GM23338 (cell line): Measurements from ENCODE around the gene ARHGAP11B.

Experiments used
- CREB1 ChIP-seq: fragments of 250-450 bp; sonication (Bioruptor Pico); IDR thresholded peaks from 2 replicates; pipeline ENCODE4 v1.5.0; 2020; ENCODE audit warnings: low read depth, mild to moderate bottlenecking, moderate library complexity
- EZH2 ChIP-seq: fragments of 200-600 bp; sonication (generic); IDR thresholded peaks from one replicate; pipeline ENCODE4 v1.8.0; 2017; ENCODE audit warnings: antibody characterized with exemption, mild to moderate bottlenecking, low read depth; ENCODE audit not compliant: unreplicated experiment
- EZH2phosphoT487 ChIP-seq: fragments of 200-600 bp; sonication (generic); IDR thresholded peaks from one replicate; pipeline ENCODE4 v1.8.1; 2018; ENCODE audit warnings: antibody characterized with exemption; ENCODE audit not compliant: unreplicated experiment
- JUNB ChIP-seq: IDR thresholded peaks from one replicate; pipeline ENCODE4 v1.6.1; 2016; ENCODE audit warnings: antibody characterized with exemption; ENCODE audit not compliant: unreplicated experiment
- POLR2AphosphoS5 ChIP-seq: IDR thresholded peaks from 2 replicates; pipeline ENCODE4 v1.6.1; 2016; ENCODE audit warnings: antibody characterized with exemption, low read depth
- REST ChIP-seq: IDR thresholded peaks from one replicate; pipeline ENCODE4 v1.6.1; 2018; ENCODE audit warnings: antibody characterized with exemption; ENCODE audit not compliant: unreplicated experiment
- TF ChIP-seq, protein P1 (sequence below), 2 experiments: fragments of 200-600 bp in 1 of 2; sonication (generic) in 1 of 2; conservative IDR thresholded peaks; 2 replicates each; pipeline versions ENCODE4 v1.5.1 to v1.6.1; 2016 to 2017; ENCODE audit warnings: antibody characterized with exemption in 2 of 2, low read depth in 2 of 2, mild to moderate bottlenecking in 2 of 2, moderate library complexity in 1 of 2
- TF ChIP-seq, protein P2 (sequence below): IDR thresholded peaks from 2 replicates; pipeline ENCODE4 v1.6.1; 2016; ENCODE audit warnings: antibody characterized with exemption
- TF ChIP-seq, protein P3 (sequence below): fragments of 250-450 bp; sonication (Bioruptor Pico); IDR thresholded peaks from 2 replicates; pipeline ENCODE4 v1.5.0; 2020; ENCODE audit warnings: mild to moderate bottlenecking, moderate library complexity

GRCh38 chr15:30650012-30650929 is 24.3 kb downstream of the ARHGAP11B start:
- TF ChIP-seq, protein P1, sequence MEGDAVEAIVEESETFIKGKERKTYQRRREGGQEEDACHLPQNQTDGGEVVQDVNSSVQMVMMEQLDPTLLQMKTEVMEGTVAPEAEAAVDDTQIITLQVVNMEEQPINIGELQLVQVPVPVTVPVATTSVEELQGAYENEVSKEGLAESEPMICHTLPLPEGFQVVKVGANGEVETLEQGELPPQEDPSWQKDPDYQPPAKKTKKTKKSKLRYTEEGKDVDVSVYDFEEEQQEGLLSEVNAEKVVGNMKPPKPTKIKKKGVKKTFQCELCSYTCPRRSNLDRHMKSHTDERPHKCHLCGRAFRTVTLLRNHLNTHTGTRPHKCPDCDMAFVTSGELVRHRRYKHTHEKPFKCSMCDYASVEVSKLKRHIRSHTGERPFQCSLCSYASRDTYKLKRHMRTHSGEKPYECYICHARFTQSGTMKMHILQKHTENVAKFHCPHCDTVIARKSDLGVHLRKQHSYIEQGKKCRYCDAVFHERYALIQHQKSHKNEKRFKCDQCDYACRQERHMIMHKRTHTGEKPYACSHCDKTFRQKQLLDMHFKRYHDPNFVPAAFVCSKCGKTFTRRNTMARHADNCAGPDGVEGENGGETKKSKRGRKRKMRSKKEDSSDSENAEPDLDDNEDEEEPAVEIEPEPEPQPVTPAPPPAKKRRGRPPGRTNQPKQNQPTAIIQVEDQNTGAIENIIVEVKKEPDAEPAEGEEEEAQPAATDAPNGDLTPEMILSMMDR (conservative IDR thresholded peaks at IDR 0.05; ENCODE audit: low read depth in 2 of 2): no peak
- TF ChIP-seq EZH2phosphoT487: no peak
- no peak for TF ChIP-seq POLR2AphosphoS5
- TF ChIP-seq EZH2: no peak
- TF ChIP-seq REST: no peak
- TF ChIP-seq JUNB: no peak
- no peak for TF ChIP-seq CREB1 (CRISPR knock-in tag)
- TF ChIP-seq, protein P2, sequence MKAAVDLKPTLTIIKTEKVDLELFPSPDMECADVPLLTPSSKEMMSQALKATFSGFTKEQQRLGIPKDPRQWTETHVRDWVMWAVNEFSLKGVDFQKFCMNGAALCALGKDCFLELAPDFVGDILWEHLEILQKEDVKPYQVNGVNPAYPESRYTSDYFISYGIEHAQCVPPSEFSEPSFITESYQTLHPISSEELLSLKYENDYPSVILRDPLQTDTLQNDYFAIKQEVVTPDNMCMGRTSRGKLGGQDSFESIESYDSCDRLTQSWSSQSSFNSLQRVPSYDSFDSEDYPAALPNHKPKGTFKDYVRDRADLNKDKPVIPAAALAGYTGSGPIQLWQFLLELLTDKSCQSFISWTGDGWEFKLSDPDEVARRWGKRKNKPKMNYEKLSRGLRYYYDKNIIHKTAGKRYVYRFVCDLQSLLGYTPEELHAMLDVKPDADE: no peak
- TF ChIP-seq, protein P3, sequence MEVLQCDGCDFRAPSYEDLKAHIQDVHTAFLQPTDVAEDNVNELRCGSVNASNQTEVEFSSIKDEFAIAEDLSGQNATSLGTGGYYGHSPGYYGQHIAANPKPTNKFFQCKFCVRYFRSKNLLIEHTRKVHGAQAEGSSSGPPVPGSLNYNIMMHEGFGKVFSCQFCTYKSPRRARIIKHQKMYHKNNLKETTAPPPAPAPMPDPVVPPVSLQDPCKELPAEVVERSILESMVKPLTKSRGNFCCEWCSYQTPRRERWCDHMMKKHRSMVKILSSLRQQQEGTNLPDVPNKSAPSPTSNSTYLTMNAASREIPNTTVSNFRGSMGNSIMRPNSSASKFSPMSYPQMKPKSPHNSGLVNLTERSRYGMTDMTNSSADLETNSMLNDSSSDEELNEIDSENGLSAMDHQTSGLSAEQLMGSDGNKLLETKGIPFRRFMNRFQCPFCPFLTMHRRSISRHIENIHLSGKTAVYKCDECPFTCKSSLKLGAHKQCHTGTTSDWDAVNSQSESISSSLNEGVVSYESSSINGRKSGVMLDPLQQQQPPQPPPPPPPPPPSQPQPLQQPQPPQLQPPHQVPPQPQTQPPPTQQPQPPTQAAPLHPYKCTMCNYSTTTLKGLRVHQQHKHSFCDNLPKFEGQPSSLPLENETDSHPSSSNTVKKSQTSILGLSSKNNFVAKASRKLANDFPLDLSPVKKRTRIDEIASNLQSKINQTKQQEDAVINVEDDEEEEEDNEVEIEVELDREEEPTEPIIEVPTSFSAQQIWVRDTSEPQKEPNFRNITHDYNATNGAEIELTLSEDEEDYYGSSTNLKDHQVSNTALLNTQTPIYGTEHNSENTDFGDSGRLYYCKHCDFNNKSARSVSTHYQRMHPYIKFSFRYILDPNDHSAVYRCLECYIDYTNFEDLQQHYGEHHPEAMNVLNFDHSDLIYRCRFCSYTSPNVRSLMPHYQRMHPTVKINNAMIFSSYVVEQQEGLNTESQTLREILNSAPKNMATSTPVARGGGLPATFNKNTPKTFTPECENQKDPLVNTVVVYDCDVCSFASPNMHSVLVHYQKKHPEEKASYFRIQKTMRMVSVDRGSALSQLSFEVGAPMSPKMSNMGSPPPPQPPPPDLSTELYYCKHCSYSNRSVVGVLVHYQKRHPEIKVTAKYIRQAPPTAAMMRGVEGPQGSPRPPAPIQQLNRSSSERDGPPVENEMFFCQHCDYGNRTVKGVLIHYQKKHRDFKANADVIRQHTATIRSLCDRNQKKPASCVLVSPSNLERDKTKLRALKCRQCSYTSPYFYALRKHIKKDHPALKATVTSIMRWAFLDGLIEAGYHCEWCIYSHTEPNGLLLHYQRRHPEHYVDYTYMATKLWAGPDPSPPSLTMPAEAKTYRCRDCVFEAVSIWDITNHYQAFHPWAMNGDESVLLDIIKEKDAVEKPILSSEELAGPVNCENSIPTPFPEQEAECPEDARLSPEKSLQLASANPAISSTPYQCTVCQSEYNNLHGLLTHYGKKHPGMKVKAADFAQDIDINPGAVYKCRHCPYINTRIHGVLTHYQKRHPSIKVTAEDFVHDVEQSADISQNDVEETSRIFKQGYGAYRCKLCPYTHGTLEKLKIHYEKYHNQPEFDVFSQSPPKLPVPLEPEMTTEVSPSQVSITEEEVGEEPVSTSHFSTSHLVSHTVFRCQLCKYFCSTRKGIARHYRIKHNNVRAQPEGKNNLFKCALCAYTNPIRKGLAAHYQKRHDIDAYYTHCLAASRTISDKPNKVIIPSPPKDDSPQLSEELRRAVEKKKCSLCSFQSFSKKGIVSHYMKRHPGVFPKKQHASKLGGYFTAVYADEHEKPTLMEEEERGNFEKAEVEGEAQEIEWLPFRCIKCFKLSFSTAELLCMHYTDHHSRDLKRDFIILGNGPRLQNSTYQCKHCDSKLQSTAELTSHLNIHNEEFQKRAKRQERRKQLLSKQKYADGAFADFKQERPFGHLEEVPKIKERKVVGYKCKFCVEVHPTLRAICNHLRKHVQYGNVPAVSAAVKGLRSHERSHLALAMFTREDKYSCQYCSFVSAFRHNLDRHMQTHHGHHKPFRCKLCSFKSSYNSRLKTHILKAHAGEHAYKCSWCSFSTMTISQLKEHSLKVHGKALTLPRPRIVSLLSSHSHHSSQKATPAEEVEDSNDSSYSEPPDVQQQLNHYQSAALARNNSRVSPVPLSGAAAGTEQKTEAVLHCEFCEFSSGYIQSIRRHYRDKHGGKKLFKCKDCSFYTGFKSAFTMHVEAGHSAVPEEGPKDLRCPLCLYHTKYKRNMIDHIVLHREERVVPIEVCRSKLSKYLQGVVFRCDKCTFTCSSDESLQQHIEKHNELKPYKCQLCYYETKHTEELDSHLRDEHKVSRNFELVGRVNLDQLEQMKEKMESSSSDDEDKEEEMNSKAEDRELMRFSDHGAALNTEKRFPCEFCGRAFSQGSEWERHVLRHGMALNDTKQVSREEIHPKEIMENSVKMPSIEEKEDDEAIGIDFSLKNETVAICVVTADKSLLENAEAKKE (CRISPR knock-in tag): no peak
